Measurements from ENCODE around the gene AKAP13.

DNA sequence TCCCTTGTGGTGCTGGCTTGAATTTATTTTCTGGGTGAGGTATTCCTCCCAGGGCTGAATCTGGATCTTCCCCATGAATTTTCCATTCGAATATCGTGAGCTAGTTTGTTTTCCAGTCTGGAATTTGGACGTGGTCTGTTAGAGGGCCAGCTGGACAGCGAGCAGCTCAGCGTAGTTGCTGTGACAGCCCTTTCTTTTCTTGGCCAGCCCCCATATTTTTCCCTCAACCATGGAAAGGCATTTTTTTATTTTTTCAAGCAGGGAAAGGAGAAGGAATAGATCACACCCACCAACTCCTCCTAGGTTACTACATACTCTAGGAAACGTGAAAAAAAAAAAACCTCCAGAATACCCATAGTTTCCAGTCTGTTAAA, 262.3 kb downstream of the AKAP13 start:
- TF ChIP-seq, protein P1, sequence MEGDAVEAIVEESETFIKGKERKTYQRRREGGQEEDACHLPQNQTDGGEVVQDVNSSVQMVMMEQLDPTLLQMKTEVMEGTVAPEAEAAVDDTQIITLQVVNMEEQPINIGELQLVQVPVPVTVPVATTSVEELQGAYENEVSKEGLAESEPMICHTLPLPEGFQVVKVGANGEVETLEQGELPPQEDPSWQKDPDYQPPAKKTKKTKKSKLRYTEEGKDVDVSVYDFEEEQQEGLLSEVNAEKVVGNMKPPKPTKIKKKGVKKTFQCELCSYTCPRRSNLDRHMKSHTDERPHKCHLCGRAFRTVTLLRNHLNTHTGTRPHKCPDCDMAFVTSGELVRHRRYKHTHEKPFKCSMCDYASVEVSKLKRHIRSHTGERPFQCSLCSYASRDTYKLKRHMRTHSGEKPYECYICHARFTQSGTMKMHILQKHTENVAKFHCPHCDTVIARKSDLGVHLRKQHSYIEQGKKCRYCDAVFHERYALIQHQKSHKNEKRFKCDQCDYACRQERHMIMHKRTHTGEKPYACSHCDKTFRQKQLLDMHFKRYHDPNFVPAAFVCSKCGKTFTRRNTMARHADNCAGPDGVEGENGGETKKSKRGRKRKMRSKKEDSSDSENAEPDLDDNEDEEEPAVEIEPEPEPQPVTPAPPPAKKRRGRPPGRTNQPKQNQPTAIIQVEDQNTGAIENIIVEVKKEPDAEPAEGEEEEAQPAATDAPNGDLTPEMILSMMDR (IDR thresholded peaks at IDR 0.05; ENCODE audit: low read depth, low read length), result no peak
- TF ChIP-seq EZH2phosphoT487 (IDR thresholded peaks at IDR 0.05; ENCODE audit: low read depth), result no peak

All from OCI-LY3 (cell line).